ENCODE measurements around the gene RNASET2. TPM values are rescaled to one million over a fixed set of nuclear protein-coding genes. Genes with fewer than 3 reads are reported as not detected.

Gene RNASET2
- total and polyA plus RNA-seq, 2 of the 13 experiments (the other 11 are each of a cell fraction or from before 2014, with no cell fraction given): 44.6 to 597 TPM

GRCh38 chr6:166930354-166930891 lies 25.9 kb downstream of the RNASET2 start (continued):
- no peak for TF ChIP-seq KLF13 (CRISPR knock-in tag; IDR thresholded peaks at IDR 0.05)
- no peak for TF ChIP-seq MIER2 (CRISPR knock-in tag; IDR thresholded peaks at IDR 0.05)
- TF ChIP-seq ZNF207 (IDR thresholded peaks at IDR 0.05; ENCODE audit: borderline replicate concordance): 0 out of 2 replicates have a peak, but pooled peaks have one; percentile 50
- no peak for TF ChIP-seq KMT2B (CRISPR knock-in tag; IDR thresholded peaks at IDR 0.05)
- TF ChIP-seq, protein P1, sequence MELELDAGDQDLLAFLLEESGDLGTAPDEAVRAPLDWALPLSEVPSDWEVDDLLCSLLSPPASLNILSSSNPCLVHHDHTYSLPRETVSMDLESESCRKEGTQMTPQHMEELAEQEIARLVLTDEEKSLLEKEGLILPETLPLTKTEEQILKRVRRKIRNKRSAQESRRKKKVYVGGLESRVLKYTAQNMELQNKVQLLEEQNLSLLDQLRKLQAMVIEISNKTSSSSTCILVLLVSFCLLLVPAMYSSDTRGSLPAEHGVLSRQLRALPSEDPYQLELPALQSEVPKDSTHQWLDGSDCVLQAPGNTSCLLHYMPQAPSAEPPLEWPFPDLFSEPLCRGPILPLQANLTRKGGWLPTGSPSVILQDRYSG (CRISPR knock-in tag; IDR thresholded peaks at IDR 0.05): no peak
- TF ChIP-seq ESRRA (CRISPR knock-in tag; IDR thresholded peaks at IDR 0.05; ENCODE audit: low read depth): no peak
- TF ChIP-seq, protein P2, sequence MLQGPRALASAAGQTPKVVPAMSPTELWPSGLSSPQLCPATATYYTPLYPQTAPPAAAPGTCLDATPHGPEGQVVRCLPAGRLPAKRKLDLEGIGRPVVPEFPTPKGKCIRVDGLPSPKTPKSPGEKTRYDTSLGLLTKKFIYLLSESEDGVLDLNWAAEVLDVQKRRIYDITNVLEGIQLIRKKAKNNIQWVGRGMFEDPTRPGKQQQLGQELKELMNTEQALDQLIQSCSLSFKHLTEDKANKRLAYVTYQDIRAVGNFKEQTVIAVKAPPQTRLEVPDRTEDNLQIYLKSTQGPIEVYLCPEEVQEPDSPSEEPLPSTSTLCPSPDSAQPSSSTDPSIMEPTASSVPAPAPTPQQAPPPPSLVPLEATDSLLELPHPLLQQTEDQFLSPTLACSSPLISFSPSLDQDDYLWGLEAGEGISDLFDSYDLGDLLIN (CRISPR knock-in tag; IDR thresholded peaks at IDR 0.05; ENCODE audit: borderline replicate concordance): no peak
- TF ChIP-seq TRIM24 (CRISPR knock-in tag; IDR thresholded peaks at IDR 0.05): no peak
- no peak for TF ChIP-seq ZNF598 (CRISPR knock-in tag; IDR thresholded peaks at IDR 0.05; ENCODE audit: borderline replicate concordance)
- no peak for TF ChIP-seq ZFP90 (CRISPR knock-in tag; IDR thresholded peaks at IDR 0.05; ENCODE audit: borderline replicate concordance)
- no peak for TF ChIP-seq BHLHE40 (IDR thresholded peaks at IDR 0.05; ENCODE audit: low read length)
- no peak for TF ChIP-seq ZNF839 (CRISPR knock-in tag; IDR thresholded peaks at IDR 0.05; ENCODE audit: borderline replicate concordance)
- no peak for TF ChIP-seq ZNF276 (CRISPR knock-in tag; IDR thresholded peaks at IDR 0.05; ENCODE audit: low read depth)
- no peak for TF ChIP-seq PHF8 (CRISPR knock-in tag; IDR thresholded peaks at IDR 0.05)
- TF ChIP-seq POLR2AphosphoS2 (IDR thresholded peaks at IDR 0.05; ENCODE audit: low read depth, low read length): no peak
- TF ChIP-seq, protein P3, sequence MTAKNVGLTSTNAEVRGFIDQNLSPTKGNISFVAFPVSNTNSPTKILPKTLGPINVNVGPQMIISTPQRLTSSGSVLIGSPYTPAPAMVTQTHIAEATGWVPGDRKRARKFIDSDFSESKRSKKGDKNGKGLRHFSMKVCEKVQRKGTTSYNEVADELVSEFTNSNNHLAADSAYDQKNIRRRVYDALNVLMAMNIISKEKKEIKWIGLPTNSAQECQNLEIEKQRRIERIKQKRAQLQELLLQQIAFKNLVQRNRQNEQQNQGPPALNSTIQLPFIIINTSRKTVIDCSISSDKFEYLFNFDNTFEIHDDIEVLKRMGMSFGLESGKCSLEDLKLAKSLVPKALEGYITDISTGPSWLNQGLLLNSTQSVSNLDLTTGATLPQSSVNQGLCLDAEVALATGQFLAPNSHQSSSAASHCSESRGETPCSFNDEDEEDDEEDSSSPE (CRISPR knock-in tag; IDR thresholded peaks at IDR 0.05): no peak
- no peak for TF ChIP-seq ZFP1 (CRISPR knock-in tag; IDR thresholded peaks at IDR 0.05)
- TF ChIP-seq ZNF740 (CRISPR knock-in tag; IDR thresholded peaks at IDR 0.05): no peak
- TF ChIP-seq, protein P4, sequence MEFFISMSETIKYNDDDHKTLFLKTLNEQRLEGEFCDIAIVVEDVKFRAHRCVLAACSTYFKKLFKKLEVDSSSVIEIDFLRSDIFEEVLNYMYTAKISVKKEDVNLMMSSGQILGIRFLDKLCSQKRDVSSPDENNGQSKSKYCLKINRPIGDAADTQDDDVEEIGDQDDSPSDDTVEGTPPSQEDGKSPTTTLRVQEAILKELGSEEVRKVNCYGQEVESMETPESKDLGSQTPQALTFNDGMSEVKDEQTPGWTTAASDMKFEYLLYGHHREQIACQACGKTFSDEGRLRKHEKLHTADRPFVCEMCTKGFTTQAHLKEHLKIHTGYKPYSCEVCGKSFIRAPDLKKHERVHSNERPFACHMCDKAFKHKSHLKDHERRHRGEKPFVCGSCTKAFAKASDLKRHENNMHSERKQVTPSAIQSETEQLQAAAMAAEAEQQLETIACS (CRISPR knock-in tag; IDR thresholded peaks at IDR 0.05): no peak
- TF ChIP-seq MTF2 (CRISPR knock-in tag; IDR thresholded peaks at IDR 0.05; ENCODE audit: borderline replicate concordance): no peak
- no peak for TF ChIP-seq MED13 (CRISPR knock-in tag; IDR thresholded peaks at IDR 0.05)
- TF ChIP-seq MBD4 (IDR thresholded peaks at IDR 0.05; ENCODE audit: borderline replicate concordance, low read length): no peak
- no peak for TF ChIP-seq CBX1 (IDR thresholded peaks at IDR 0.05; ENCODE audit: low read depth)

Data from HepG2 (cell line).